Lung microvascular endothelial cell (primary cell): ENCODE measurements around the gene NTN5. TPM values are rescaled to one million over a fixed set of nuclear protein-coding genes. Genes with fewer than 3 reads are reported as not detected.
"Not testable (repeated sequence)": the region's sequence is repeated elsewhere in the genome, so short reads cannot be mapped to it uniquely, and the experiment has no call there.

Experiments
- DNase-seq, 2 donors: peaks; one replicate each; pipeline versions ENCODE4 v3.0.0 to v3.0.0-alpha.2; 2010; ENCODE audit warnings: low read depth in 2 of 2
- total RNA-seq: library from RNA; depleted of rRNA; stranded (reverse); fragments of >200 nt; gene quantifications from 2 replicates; pipeline ENCODE4 v1.2.1, GENCODE V29; 2014

Gene NTN5
- total RNA-seq, 1 donor from 2014 or later: not detected

- DNase-seq: peak; percentile 61 to 82
These were observed 27.8 kb downstream of the NTN5 start for GRCh38 chr19:48644839-48645619.

DNA sequence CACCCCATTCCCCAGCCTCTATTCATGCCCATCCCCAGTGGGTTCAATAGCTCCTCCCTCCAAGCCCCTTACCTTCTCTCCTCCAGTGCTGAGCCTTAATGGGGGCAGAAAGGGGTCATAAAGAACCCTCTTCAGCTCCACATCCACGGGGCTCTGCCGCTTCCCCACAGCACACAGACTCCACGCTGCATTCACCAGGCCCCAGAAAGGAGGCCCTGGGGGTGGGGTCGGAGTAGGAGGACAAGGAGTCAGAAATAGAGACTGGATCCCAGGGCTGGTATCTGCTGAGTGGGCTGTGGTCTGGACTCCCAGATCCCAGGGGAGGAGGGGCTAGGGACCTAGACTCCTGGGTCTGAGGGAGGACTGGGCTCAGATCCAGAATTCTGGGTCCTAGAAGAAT lies 28.5 kb downstream of the NTN5 start:
- no peak for DNase-seq

DNA sequence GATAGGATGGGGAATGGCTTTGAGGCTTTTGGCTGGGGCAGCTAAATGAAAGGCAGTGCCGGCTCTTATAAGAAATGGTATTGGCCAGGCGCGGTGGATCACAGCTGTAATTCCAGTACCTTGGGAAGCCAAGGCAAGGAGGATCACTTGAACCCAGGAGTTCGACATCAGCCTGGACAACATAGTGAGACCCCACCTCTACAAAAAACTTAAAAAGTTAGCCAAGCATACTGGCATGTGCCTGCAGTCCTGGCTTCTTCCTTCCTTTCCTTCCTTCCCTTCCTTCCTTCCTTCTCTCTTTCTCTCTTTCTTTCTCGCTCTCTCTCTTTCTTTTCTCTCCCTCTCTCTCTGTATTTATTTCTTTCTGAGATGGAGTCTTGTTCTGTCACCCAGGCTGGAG lies 30.0 kb downstream of the NTN5 start:
- DNase-seq: no peak

- DNase-seq: no peak
These were observed 31.0 kb downstream of the NTN5 start for GRCh38 chr19:48641850-48642249.

- DNase-seq: no peak
These were observed 33.1 kb downstream of the NTN5 start for GRCh38 chr19:48639483-48640375.

- DNase-seq: no peak
These were observed 33.9 kb downstream of the NTN5 start for GRCh38 chr19:48638831-48639381.

DNA sequence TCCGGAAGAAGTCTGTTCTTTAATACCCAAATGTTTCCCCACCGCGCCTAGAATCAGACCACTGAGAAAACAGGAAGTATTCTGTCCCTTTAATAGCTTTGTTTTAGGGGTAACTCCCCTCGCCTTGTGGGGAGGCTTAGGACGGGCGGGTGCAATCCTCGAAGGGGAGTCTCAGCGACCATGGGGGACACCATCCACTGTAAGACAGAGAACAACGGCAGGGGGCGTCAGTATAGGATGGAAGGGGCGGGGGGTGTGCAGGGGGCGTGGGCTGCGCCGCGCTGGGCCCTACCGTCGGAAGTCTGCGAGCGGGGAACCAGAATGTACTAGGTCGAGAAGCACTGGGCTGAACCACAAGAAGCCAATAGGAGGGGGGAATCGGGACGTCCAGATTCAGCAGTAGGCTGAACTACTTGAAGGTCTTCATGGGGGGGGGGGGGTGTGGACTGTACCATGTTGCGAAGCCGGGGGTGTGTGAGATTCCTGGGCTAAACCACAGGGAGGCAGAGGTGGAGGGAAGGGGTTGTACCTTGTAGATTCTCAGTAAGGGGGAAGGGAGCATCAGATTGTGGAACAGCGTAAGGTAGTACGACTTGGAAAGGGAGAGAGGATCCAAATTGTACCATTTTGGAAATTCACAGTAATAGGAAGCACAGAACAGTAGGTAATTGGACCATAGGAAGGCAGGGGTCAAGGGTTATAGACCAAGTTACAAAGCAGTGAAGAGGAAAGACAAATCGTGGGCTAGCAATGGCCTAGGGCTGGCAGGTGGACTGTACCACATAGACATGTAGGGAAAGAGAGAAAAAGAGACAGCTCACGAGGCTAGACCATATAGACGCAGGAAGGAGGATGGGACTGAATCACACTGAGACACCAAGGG lies 34.6 kb downstream of the NTN5 start:
- DNase-seq: peak; percentile 94 to 97

DNA sequence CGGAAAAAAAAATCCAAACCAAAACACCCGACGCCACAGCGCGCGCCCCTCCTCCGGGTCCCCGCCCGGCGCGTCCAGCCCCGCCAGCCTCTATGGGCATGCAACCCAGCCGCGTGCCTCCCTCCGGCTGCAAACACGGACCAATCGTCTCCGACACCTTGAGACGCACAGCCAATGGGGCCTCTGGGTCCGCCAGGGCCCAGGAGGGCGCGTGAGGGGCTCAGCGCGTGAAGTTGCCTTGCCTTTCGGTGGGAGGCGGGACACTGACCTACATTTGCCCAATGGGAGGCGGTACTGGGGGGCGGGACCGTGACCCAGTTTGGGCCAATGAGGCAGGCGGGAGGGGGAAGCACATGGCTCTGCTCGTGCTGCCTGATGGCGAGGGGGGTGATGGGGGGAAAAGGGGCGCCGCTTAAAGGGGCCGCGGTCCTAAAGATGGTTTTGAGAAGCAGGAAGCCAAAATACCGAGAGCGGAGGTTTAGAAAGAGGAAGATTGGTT lies 35.3 kb downstream of the NTN5 start:
- peak; percentile 97 to 98 for DNase-seq

DNA sequence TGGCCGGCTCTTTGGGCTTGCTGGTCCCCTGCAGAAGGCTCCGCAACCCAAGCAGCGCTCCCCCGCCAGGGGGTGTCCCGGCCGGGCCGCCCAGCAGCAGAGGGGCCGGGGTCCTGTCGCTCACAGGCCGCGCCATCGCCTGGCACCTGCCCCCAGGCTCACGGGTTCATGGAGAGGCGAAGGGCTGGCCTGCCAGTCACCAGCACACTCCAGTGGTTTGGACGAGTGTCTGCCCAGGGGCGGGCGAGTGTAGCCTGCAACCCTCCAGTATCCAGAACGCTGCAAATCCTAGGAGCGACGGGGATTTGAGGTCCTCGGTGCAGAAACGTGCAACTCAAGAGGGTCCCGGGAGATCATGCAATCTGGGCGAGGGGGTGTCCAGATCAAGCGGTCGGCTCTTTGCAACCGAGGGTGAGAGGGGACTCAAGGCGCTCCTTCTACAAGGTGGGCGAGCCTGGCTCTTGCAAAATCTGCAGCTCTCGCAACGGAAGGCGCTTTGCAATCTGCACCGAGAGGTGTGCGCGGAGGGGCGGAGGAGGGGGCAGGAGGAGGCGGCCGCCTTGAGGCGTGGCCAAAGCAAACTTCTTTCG lies 35.9 kb downstream of the NTN5 start, which contains the start of gene DBP:
DBP (minus strand) TSS at position 521 of the 590 bp plus-strand sequence; CDS start at position 136, 385 bp downstream.
- peak in 1 of 2 donors; percentile 47 for DNase-seq

- no peak for DNase-seq
These were observed 36.6 kb downstream of the NTN5 start for GRCh38 chr19:48635966-48636858.

- peak; percentile 30 to 83 for DNase-seq
These were observed 37.4 kb downstream of the NTN5 start for GRCh38 chr19:48635263-48635965.

- peak; percentile 91 to 97 for DNase-seq
These were observed 38.2 kb downstream of the NTN5 start for GRCh38 chr19:48634424-48635262.

- DNase-seq: no peak
These were observed 38.8 kb downstream of the NTN5 start for GRCh38 chr19:48634036-48634342.

- no peak for DNase-seq
These were observed 39.4 kb downstream of the NTN5 start for GRCh38 chr19:48633148-48634035.

DNA sequence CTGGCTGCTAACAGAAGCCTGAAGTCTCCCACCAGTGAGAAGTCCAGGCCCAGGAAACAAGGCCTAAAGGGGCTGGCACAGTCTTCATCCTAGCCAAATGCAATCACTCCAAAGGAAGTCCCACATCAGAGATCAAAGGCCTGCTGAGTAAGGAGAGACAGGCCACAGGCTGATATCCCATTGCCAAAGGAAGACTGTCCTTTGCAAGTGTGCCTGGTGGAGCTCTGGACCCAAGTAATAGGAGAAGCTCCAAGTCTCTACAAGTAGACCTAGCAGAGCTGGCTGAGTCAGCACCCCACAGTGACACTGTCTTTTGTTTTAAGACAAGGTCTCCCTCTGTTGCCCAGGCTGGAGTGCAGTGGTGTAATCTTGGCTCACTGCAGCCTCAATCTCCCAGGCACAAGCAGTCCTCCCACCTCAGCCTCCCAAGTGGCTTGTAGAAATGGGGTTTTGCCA lies 40.1 kb downstream of the NTN5 start:
- no peak for DNase-seq

DNA sequence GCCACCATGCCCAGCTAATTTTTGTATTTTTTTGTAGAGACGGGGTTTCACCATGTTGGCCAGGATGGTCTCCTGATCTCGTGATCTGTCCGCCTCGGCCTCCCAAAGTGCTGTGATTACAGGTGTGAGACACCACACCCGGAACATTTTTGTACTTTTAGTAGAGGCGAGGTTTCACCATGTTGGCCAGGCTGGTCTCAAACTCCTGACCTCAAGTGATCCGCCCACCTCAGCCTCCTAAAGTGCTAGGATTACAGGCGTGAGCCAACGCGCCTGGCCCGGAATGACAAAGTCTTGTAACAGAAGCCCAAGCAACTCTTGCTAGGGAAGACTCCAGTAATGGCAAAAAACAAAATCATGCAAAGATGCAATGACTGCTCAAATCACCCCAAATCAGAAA lies 40.5 kb downstream of the NTN5 start:
- DNase-seq: not testable (repeated sequence)

GRCh38 chr19:48631225-48631624 lies 41.6 kb downstream of the NTN5 start:
- DNase-seq: no peak
